ENCODE measurements around the gene TNFSF13B. TPM values are rescaled to one million over a fixed set of nuclear protein-coding genes. Genes with fewer than 3 reads are reported as not detected.

TNFSF13B gene
- polyA plus RNA-seq, 1 donor from 2014 or later: 0.50 TPM

- Histone ChIP-seq H3K9ac (ENCODE audit: low read length) (no peak overlapping the region), H3K27me3 (ENCODE audit: insufficient read depth, low read depth, low read length) (no peaks in the 10 kb centered on the region), H3K36me3 (ENCODE audit: insufficient read depth, low read length) (no peaks in the 10 kb centered on the region), H3K9me3 (ENCODE audit: low read length) (no peaks in the 10 kb centered on the region), H3K4me2 (ENCODE audit: low read length) (no peak overlapping the region), H2AFZ (ENCODE audit: low read depth, low read length) (no peak overlapping the region), H3K27ac (ENCODE audit: low read length) (no peak overlapping the region), H3K4me3 (ENCODE audit: low read length) (no peak overlapping the region), H3F3A (ENCODE audit: insufficient read depth, low read length, poor library complexity, severe bottlenecking) (no peaks in the 10 kb centered on the region), H3K9me2 (ENCODE audit: insufficient read depth, low read length) (no peaks in the 10 kb centered on the region), H4K20me1 (ENCODE audit: insufficient read depth) (no peaks in the 10 kb centered on the region), H3K79me2 (replicated peaks; ENCODE audit: insufficient read depth, low read length) (peaks cover 65% of the 10 kb centered on the region)
- TF ChIP-seq EP300 (conservative IDR thresholded peaks at IDR 0.05; ENCODE audit: poor library complexity, severe bottlenecking) (no peak), POLR2AphosphoS5 (IDR thresholded peaks at IDR 0.05) (no peak), SMC3 (conservative IDR thresholded peaks at IDR 0.05; ENCODE audit: poor library complexity) (no peak), EZH2 (IDR thresholded peaks at IDR 0.05; ENCODE audit: borderline replicate concordance, insufficient read depth, low read length, poor library complexity, severe bottlenecking) (no peak), CTCF (IDR thresholded peaks at IDR 0.05; ENCODE audit: poor library complexity, severe bottlenecking) (no peak), RAD21 (conservative IDR thresholded peaks at IDR 0.05) (no peak), TAF1 (IDR thresholded peaks at IDR 0.05; ENCODE audit: low read depth) (no peak), REST (IDR thresholded peaks at IDR 0.05; ENCODE audit: borderline replicate concordance) (no peak), MXI1 (conservative IDR thresholded peaks at IDR 0.05; ENCODE audit: poor library complexity, severe bottlenecking) (no peak)
Observed at GRCh38 chr13:108223687-108224503, 45.6 kb upstream of the TNFSF13B start.

GRCh38 chr13:108225440-108225839 is 44.1 kb upstream of the TNFSF13B start:
- peaks cover 54% of the 10 kb centered on the region for H3K79me2 ChIP-seq (replicated peaks; ENCODE audit: insufficient read depth, low read length)
- peak overlapping the region; percentile 82 for H3K4me2 ChIP-seq (ENCODE audit: low read length)
- H3K9ac ChIP-seq (ENCODE audit: low read length): peak overlapping the region; percentile 46
- TF ChIP-seq REST (IDR thresholded peaks at IDR 0.05; ENCODE audit: borderline replicate concordance) (no peak), EP300 (conservative IDR thresholded peaks at IDR 0.05; ENCODE audit: poor library complexity, severe bottlenecking) (no peak), RAD21 (conservative IDR thresholded peaks at IDR 0.05) (no peak), POLR2AphosphoS5 (IDR thresholded peaks at IDR 0.05) (no peak), EZH2 (IDR thresholded peaks at IDR 0.05; ENCODE audit: borderline replicate concordance, insufficient read depth, low read length, poor library complexity, severe bottlenecking) (no peak), MXI1 (conservative IDR thresholded peaks at IDR 0.05; ENCODE audit: poor library complexity, severe bottlenecking) (no peak), CTCF (IDR thresholded peaks at IDR 0.05; ENCODE audit: poor library complexity, severe bottlenecking) (no peak), SMC3 (conservative IDR thresholded peaks at IDR 0.05; ENCODE audit: poor library complexity) (no peak), TAF1 (IDR thresholded peaks at IDR 0.05; ENCODE audit: low read depth) (no peak)
- H3K27ac ChIP-seq (ENCODE audit: low read length): peak overlapping the region; percentile 83
- H2AFZ ChIP-seq (ENCODE audit: low read depth, low read length): no peak overlapping the region
- peak overlapping the region; percentile 52 for H3K4me3 ChIP-seq (ENCODE audit: low read length)
- H3F3A ChIP-seq (ENCODE audit: insufficient read depth, low read length, poor library complexity, severe bottlenecking): no peaks in the 10 kb centered on the region
- H3K9me2 ChIP-seq (ENCODE audit: insufficient read depth, low read length): no peaks in the 10 kb centered on the region
- no peaks in the 10 kb centered on the region for H3K9me3 ChIP-seq (ENCODE audit: low read length)
- no peaks in the 10 kb centered on the region for H3K27me3 ChIP-seq (ENCODE audit: insufficient read depth, low read depth, low read length)
- H3K36me3 ChIP-seq (ENCODE audit: insufficient read depth, low read length): no peaks in the 10 kb centered on the region
- no peaks in the 10 kb centered on the region for H4K20me1 ChIP-seq (ENCODE audit: insufficient read depth)
